HuH-7 (cell line): ENCODE results near the gene UGT1A6.
A peak's percentile ranks its signal among the peaks of the same experiment; 100 is the strongest.

Experiments used
- DNase-seq: peaks from one replicate; pipeline ENCODE4 v3.0.0; 2011; ENCODE audit warnings: low spot score

Gene UGT1A6

GRCh38 chr2:233801357-233802131 lies 108.9 kb downstream of the UGT1A6 start:
- DNase-seq, result no peak

GRCh38 chr2:233802132-233802815 lies 109.6 kb downstream of the UGT1A6 start:
- no peak for DNase-seq

GRCh38 chr2:233803292-233803911 lies 110.7 kb downstream of the UGT1A6 start:
- no peak for DNase-seq

- no peak for DNase-seq
Measured at GRCh38 chr2:233803994-233804393, 111.3 kb downstream of the UGT1A6 start.

DNA sequence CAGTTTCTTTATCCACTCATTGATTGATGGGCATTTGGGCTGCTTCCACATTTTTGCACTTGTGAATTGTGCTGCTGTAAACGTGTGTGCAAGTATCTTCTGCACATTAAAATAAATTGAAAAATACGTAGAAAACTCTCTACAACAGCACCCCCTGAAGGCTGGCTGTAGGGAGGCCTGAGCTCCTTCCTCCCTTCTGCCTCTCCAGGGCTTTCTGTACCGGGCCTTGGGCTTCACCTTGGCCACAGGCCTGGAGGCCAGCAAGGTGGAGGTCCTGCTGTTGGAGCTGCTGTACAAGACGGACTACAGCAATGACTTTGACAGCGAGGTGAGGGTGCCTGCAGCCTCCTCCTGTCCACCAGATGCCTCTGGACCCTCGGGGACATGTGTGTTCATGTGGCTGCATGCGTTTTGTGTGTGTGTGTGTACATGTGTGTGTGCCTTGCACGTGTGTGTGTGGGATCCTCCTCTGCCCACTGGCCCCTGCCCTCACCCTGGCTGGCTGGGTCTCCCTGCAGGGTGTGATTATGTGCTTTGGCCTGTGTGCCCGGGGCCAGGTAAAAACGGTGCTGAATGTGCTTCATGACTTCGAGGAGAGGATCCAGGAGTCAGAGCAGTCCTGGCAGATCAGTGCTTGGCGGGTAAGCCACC lies 114.7 kb downstream of the UGT1A6 start:
- no peak for DNase-seq

DNA sequence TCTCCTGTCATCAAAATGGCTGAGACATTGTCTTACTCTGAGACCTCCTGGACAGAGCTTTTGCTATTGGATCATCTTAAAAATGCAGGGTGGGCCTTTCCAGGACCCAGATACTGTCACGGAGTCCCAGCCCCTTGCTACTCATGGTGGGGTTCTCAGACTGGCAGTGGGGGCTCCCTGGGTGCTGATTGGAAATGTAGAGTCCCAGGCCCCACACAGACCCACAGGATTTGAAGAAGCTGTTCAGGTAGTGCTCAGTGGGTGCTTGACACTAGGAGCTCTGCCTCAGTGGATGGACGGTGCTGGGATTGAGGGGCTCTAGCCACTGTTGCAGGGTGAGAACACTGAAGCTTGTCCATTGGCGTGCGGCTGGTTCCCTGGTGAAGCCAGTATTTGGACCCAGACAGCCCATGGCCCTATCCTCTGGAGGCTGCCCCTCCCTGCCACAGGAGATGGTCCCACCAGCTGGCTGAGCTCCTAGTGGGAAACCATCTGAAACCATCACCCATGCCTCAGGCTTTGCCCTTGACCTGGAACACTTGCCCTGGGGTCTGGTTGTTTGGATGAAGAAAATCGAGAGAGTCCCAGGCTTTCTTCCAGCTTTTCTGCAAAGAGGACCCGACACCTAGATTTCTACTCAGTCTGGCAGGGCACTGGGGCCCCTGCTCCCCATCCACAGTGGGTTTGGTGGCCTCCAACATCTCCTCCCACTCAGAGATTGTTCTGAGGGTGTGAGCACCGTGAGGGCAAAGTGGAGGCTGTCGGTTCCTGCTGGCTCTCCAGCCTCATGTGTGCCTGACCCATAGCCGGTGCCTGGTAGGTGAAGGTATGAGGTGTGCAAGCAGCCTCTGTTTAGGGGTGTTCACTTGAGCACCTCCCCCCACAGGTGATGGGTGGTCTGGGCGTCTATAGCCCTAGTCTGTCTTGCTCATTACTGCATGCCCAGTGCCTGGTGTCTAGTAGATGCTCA lies 115.6 kb downstream of the UGT1A6 start:
- DNase-seq, result no peak

DNA sequence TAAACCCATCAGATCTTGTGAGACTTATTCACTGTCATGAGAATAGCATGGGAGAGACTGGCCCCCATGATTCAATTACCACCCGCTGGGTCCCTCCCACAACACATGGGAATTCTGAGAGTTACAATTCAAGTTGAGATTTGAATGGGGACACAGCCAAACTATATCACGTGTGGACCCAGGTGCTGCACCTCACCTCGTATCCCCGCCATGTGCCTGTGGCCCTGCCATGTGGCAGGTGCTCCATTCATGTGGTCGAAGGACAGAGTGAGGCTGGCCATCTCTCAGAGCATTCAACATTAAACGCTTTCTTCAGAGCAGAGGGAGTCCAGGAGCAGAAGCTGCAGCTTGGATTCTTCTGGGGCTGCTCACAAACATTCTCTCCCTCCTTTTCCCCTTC lies 117.7 kb downstream of the UGT1A6 start:
- DNase-seq, result no peak

DNA sequence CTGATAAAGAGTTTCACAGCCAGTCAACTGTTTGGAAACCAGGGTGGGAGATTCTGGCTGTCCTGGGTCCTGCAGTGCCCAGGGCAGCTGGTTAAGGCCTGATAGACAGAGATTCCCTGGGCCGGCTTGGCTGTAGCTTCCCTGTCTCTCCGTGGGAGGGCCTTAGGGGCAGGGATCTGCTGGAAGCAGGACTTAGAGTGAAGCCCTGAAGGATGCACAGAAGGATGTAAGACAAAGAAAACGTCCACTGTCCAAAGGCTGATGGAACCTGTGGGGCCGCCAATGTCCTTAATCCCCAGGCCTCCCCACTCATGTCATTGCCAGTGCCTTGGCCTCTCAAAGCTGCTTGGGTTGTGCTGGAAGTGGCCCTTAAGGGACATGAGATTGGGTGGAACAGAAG lies 118.4 kb downstream of the UGT1A6 start:
- no peak for DNase-seq

DNA sequence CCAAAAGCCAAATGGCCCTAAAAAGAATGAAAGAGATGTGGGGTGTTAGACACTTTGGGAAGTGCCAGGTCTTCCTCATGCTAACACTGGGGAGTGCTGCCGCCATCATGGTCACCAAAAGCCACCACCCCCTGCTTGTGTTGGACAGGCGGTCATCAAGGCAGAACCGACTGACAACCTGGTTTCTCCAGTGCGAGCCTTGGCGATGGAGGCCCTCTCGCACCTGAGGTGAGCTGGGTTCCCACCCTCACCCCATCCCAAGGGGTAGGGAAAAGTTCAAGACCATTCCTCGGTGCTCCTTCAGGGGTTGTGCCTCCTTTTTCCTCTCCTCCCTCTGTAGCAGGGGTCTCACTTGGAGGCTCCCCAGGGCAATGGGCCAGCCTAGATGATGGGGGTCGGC lies 119.0 kb downstream of the UGT1A6 start:
- DNase-seq, result no peak

- DNase-seq, result no peak
Measured at GRCh38 chr2:233813236-233814055, 120.8 kb downstream of the UGT1A6 start.

DNA sequence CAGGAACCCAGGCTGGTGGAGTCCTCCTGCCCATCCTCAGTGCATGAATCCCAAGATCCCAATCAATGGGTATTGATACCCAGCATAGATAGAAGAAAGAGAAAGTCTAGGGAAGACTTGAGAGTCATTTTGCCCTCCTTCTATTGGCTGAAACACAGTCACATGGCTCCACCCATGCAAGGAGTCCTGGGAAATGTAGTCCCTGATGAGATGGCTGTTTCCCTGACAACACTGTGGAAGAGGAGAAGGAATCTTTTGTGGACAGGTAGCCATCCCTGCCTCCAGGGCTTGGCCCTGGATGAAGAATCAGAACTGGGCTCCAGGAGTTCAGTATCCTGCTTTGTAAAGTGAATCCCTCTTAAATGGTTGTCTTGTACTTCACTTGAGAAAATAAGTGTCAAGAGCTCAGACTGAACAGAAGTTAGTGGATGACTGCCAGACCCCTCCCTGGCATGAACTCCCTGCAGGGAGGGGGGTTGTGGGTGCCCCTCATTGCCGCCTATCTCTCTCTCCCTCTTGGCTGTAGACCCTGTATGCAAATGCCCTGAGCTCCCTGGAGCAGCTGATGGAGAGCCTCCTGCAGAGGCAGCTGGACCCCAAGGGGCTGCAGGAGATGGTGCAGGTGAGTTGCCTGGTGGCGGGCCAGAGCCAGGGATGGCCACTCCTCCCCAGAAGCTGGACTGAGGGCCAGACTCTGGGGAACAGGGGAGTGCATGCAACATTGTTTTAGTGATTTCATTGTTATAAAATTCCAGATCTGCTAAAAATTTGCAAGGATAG lies 121.6 kb downstream of the UGT1A6 start:
- no peak for DNase-seq

GRCh38 chr2:233815861-233816260 lies 123.2 kb downstream of the UGT1A6 start:
- no peak for DNase-seq

DNA sequence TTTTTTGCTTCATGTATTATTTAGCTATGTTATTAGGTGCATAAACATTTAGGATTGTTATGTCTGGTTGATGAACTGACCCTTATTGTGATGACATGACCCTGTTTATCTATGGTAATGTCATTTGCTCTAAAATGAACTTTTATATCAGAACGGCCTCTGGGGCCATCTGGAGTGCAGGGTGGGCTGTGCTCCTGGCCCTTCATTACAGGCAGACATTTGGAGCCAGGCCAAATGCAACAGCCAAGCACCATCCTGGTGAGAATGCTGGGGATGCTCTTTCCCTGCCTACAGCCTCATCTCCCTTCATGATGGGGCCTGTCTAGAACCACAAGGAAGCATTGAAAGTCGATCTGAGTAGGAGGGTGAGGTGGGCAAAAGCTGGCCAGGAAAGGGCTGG lies 123.6 kb downstream of the UGT1A6 start:
- no peak for DNase-seq

DNA sequence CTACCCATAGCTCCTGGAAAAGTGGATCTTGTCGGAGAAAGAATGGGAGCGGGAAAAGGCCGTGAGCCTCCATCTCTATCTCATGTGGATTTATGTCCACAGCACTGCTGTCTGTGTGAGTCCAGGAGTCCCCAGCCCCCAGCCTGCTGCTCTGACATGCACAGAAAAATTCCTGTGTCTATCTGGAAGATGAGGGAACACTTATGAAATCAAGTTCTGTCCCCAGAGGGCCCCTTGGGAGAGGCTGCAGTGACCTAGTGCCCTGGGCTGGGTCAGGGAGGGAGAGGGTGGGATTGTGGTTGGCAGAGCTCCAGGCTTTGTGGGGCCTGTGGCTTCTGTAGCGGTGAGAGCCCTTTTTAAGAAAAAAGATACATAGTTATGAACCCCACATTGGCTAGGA lies 124.1 kb downstream of the UGT1A6 start:
- DNase-seq, result peak; percentile 58

DNA sequence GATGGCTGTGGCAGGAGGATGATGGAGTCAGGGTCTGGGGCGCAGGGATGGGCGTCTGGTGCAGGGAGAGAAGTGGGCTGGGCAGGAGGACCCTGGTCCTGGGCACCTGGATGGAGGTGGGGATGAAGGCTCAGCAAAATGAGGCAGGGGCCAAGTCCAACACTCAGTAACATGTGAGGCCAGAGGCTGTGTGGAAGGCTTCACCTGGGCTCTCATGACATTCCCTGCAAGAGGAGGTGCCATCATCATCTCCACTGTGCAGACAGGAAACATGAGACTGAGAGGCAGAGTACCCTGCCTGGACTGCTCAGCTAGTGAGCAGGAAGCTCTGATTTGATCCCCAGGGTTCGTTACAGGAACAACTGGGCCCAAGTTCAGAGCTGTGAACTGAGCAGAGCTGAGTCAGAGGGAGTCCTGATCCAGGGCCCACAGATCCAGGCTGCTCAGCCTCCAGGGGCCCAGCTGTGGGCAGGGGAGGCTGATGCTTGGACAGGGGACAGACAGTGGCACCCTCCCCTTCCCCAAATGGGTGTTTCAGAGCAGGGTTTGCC lies 124.7 kb downstream of the UGT1A6 start:
- no peak for DNase-seq

- DNase-seq, result no peak
Measured at GRCh38 chr2:233817995-233818638, 125.4 kb downstream of the UGT1A6 start.

- DNase-seq, result no peak
Measured at GRCh38 chr2:233818639-233819621, 126.2 kb downstream of the UGT1A6 start.
